Measurements from ENCODE around the gene CPSF4L.
A peak's percentile ranks its signal among the peaks of the same experiment; 100 is the strongest.
"Not testable (repeated sequence)": the region's sequence is repeated elsewhere in the genome, so short reads cannot be mapped to it uniquely, and the experiment has no call there.

Gene CPSF4L, protein sequence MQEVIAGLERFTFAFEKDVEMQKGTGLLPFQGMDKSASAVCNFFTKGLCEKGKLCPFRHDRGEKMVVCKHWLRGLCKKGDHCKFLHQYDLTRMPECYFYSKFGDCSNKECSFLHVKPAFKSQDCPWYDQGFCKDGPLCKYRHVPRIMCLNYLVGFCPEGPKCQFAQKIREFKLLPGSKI

DNA sequence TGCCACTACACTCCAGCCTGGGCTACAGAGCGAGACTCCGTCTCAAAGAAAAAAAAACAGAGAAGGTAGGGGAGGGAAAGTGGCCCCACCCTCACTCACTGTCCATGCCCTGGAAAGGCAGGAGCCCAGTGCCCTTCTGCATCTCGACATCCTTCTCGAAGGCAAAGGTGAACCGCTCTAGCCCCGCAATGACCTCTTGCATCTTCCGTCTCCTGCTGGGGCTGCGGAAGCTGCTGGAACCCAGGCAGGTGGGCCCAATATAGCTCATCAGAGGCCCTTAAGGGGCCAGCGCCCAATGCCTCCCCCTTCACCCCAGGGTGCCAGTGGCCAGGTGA lies at the start of gene CPSF4L:
Gene CPSF4L, minus strand, starts transcription at position 264 of the 335 bp plus-strand sequence. Its CDS starts 62 bp downstream, at position 202.
- H3K27ac ChIP-seq = no peak within 1 kb of the TSS
- no peak within 1 kb of the TSS for H3K4me3 ChIP-seq
- H3K36me3 ChIP-seq (ENCODE audit: insufficient read depth, low read length) = no peaks in the 10 kb centered on the region
- DNase-seq (ENCODE audit: low read depth, low spot score) = no peak
- TF ChIP-seq EZH2 (IDR thresholded peaks at IDR 0.05) (no peak), FOXP2 (optimal IDR thresholded peaks at IDR 0.05; ENCODE audit: control extremely low read depth, extremely low read length, insufficient read depth) (no peak), POLR2AphosphoS5 (IDR thresholded peaks at IDR 0.05; ENCODE audit: borderline replicate concordance, low read depth, low read length) (no peak)
- no peaks in the 10 kb centered on the region for H3K9me3 ChIP-seq (ENCODE audit: low read depth, low read length)
- H3K9ac ChIP-seq (ENCODE audit: insufficient read length) = no peak within 1 kb of the TSS

DNA sequence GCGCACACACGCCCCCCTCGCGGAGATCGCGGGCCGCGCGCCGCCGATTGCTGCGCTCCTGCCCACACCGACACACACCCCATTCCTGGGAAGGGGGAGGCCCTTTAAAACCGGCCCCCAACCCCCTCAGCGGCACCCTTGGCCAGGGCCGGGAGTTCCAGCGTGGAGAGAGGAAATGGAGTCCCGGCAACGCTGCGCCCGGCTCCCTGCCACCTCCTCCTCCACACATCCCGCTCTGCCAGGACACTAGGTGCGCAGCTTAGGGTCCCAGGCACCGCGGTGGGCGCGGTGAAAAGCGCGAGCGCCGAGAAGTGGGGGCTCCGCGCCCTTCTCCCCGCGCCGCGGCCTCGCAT lies 49.7 kb upstream of the CPSF4L start:
- Histone ChIP-seq H3K27ac (peak overlapping the region; percentile 25; the same call in 1 of the 2 replicates), H3K36me3 (ENCODE audit: insufficient read depth, low read length) (no peaks in the 10 kb centered on the region), H3K4me3 (peak overlapping the region; percentile 96), H3K9me3 (ENCODE audit: low read depth, low read length) (no peaks in the 10 kb centered on the region), H3K9ac (ENCODE audit: insufficient read length) (peak overlapping the region; percentile 88)
- DNase-seq (ENCODE audit: low read depth, low spot score) = no peak
- TF ChIP-seq FOXP2 (optimal IDR thresholded peaks at IDR 0.05; ENCODE audit: control extremely low read depth, extremely low read length, insufficient read depth) = no peak
- no peak for TF ChIP-seq POLR2AphosphoS5 (IDR thresholded peaks at IDR 0.05; ENCODE audit: borderline replicate concordance, low read depth, low read length)
- TF ChIP-seq EZH2 (IDR thresholded peaks at IDR 0.05) = no peak

DNA sequence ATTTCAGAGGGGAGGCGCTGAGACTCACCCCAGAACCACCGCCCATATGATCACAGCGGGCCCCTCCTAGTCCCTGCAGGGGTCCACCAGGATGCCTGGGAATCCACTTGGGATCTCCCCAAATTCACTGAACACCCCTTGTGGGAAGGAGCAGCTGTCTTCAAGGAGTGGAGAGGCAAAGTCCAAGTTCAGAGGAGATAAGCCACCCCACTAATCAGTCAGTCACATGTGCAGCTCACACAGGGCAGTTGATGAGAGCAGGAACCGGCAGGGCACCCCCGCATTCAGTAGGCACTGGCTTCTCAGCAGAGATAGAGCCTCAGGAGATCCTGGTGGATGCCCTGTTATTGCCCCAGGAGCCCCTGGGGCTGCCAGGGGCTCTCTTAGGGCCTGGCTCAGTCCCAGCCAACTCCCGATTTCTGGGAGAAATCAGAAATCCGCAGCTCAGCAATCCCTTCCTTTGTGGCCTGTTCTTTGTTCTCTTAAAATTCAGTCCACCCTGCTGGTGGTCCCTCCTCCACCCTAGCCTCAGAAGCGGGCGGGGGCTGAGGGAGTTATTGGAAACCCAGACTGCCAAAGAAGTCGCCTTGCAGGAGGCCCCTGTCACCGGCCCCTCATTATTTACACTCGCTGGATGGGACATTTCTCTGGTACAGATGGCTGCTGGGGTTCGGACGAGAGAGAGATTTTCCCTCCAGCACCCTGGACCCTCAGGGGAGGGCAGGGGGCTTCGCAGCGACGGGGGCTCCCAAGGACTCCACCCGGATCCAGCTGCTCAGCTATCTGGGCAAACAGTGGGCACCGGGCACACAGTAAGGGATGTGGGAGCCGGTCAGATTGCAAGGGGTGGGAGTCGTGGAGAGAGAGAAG lies 48.3 kb upstream of the CPSF4L start:
- DNase-seq (ENCODE audit: low read depth, low spot score) = no peak
- Histone ChIP-seq H3K9ac (ENCODE audit: insufficient read length) (peak overlapping the region; percentile 88), H3K4me3 (peak overlapping the region; percentile 96), H3K9me3 (ENCODE audit: low read depth, low read length) (no peaks in the 10 kb centered on the region), H3K36me3 (ENCODE audit: insufficient read depth, low read length) (no peaks in the 10 kb centered on the region), H3K27ac (peak overlapping the region; percentile 92)
- TF ChIP-seq POLR2AphosphoS5 (IDR thresholded peaks at IDR 0.05; ENCODE audit: borderline replicate concordance, low read depth, low read length) (no peak; the same call in 1 of the 2 replicates), FOXP2 (optimal IDR thresholded peaks at IDR 0.05; ENCODE audit: control extremely low read depth, extremely low read length, insufficient read depth) (no peak), EZH2 (IDR thresholded peaks at IDR 0.05) (no peak)

DNA sequence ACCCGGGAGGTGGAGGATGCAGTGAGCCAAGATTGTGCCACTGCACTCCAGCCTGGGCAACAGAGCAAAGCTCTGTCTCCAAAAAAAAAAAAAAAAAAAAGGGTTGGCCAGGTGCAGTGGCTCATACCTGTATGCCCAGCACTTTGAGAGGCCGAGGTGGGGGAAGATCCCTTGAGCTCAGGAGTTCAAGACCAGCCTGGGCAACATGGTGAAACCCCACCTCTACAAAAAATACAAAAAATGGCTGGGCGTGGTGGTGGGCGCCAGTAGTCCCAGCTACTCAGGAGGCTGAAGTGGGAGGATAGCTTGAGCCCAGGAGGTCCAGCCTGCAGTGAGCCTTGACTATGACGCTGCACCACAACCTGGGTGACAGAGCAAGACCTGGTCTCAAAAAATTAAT lies 47.3 kb upstream of the CPSF4L start:
- H3K9me3 ChIP-seq (ENCODE audit: low read depth, low read length); DNase-seq (ENCODE audit: low read depth, low spot score); H3K4me3 ChIP-seq; H3K36me3 ChIP-seq (ENCODE audit: insufficient read depth, low read length); H3K27ac ChIP-seq; H3K9ac ChIP-seq (ENCODE audit: insufficient read length): not testable (repeated sequence)

DNA sequence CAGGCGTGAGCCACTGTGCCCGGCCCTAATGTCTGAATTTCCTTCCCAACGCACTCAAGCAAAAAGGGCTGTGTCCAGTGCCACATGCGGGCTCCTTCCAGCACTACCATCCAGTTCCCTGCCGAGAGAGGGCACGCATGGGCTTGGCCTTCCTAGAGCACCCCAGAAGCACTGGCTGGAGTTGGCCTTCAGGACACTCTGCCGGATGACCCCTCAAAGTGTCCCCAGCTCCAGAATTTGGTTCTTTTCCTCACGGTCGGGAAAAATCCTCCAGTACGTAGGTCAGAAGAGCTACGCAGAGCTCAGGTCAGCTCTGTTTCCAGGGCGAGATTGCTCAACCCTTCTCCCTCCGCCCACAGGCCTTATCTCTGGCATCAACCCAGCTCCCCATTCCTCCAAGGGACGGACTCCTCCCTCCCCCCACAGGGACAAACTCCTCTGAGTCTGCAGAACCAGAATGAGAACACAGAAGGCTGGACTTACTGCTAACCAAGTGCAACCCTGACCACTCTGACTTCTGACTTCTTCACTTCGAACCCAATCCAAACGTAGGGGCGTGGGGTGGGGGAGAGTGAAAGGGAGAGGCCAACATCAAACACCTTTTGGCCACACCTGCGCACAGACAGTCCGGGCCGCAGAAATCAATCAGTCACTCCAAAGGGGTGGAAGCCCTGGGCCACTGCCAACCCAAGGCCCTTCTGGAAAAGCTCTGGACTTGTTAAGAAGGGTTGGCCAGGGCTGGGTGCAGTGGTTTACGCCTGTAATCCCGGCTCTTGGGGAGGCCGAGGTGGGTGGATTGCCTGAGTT lies 46.5 kb upstream of the CPSF4L start:
- H3K9me3 ChIP-seq (ENCODE audit: low read depth, low read length) = no peaks in the 10 kb centered on the region
- H3K4me3 ChIP-seq = no peak overlapping the region
- H3K36me3 ChIP-seq (ENCODE audit: insufficient read depth, low read length) = no peaks in the 10 kb centered on the region
- H3K27ac ChIP-seq = no peak overlapping the region
- DNase-seq (ENCODE audit: low read depth, low spot score) = no peak
- no peak overlapping the region for H3K9ac ChIP-seq (ENCODE audit: insufficient read length)
- TF ChIP-seq EZH2 (IDR thresholded peaks at IDR 0.05) = no peak
- no peak for TF ChIP-seq FOXP2 (optimal IDR thresholded peaks at IDR 0.05; ENCODE audit: control extremely low read depth, extremely low read length, insufficient read depth)
- no peak for TF ChIP-seq POLR2AphosphoS5 (IDR thresholded peaks at IDR 0.05; ENCODE audit: borderline replicate concordance, low read depth, low read length)

DNA sequence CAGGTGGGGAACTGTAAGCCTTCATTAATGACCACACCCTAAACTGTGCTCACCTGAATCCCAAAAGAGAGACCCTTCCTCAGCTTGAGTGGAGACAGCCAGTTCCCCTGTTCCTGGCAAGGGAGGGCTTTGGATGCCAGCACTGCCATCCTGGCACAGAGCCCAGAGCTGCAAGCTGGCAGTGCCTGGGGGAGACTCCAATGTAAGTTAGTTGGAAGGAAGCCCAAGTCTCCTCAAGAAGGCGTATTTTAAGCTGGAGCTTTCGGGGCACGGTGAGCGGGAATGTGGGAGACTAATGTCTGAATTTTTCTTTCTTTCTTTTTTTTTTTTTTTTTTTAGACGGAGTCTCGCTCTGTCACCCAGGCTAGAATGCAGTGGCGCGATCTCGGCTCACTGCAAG lies 45.5 kb upstream of the CPSF4L start:
- Histone ChIP-seq H3K27ac (peak overlapping the region; percentile 85; the same call in 1 of the 2 replicates), H3K9me3 (ENCODE audit: low read depth, low read length) (no peaks in the 10 kb centered on the region), H3K4me3 (peak overlapping the region; percentile 15; the same call in 1 of the 2 replicates), H3K36me3 (ENCODE audit: insufficient read depth, low read length) (no peaks in the 10 kb centered on the region), H3K9ac (ENCODE audit: insufficient read length) (no peak overlapping the region)
- DNase-seq (ENCODE audit: low read depth, low spot score) = no peak
- TF ChIP-seq POLR2AphosphoS5 (IDR thresholded peaks at IDR 0.05; ENCODE audit: borderline replicate concordance, low read depth, low read length) (no peak), FOXP2 (optimal IDR thresholded peaks at IDR 0.05; ENCODE audit: control extremely low read depth, extremely low read length, insufficient read depth) (peak; percentile 9)

DNA sequence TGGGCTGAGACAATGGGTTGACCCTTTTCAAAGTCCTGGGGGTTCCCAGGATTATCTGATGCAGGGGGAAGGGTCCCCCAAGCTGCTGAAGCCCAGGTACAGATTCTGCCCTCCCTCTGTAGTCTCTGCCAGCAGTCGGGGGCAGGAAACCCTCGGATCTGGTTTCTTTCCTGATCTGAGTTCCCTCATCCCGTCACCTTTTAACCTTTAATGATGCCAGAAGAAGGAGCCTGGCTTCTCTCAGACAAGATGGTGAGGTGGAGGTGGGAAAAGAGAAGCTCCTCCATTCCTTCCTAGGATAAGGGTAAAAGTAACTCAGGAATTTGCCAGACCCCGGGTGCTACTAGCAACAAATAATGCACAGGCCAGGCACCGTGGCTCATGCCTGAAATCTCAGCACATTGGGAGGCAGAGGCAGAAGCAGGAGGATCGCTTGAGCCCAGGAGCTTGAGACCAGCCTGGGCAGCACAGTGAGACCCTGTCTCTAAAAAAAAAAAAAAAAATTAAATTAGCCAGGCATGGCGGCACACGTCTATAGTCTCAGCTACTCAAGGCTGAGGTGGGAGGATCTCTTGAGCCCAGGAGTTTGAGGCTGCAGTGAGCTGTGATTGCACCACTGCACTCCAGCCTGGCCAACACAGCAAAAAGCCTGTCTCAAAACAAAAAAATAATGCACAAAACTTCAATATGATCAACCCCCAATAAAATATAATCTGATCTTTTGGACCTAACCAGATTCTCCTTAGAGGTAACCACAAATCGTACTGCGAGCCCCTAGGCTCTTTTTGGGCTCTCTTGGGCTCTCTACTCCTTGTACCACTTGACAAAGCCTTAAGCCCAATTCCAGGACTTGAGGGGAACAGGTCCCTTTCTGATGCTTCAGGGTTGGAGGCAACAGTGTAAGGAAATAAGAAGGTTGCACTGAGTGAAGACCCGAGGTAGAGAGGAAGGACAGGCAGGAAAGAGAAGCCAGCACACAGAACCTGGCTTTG lies 44.5 kb upstream of the CPSF4L start:
- no peak for TF ChIP-seq FOXP2 (optimal IDR thresholded peaks at IDR 0.05; ENCODE audit: control extremely low read depth, extremely low read length, insufficient read depth)
- TF ChIP-seq EZH2 (IDR thresholded peaks at IDR 0.05) = no peak
- TF ChIP-seq POLR2AphosphoS5 (IDR thresholded peaks at IDR 0.05; ENCODE audit: borderline replicate concordance, low read depth, low read length) = no peak
- H3K9ac ChIP-seq (ENCODE audit: insufficient read length) = peak overlapping the region; percentile 26
- no peaks in the 10 kb centered on the region for H3K9me3 ChIP-seq (ENCODE audit: low read depth, low read length)
- no peak for DNase-seq (ENCODE audit: low read depth, low spot score)
- peak overlapping the region; percentile 60 for H3K4me3 ChIP-seq
- H3K27ac ChIP-seq = peak overlapping the region; percentile 85
- no peaks in the 10 kb centered on the region for H3K36me3 ChIP-seq (ENCODE audit: insufficient read depth, low read length)

Data from SK-N-MC (cell line).